Activated CD8-positive, alpha-beta memory T cell treated with anti-CD3 and anti-CD28 coated beads for 24 hours (primary cell): ENCODE results near the gene NYNRIN.

Experiments used
- DNase-seq: peaks from one replicate; pipeline ENCODE4 v3.0.0-alpha.2; 2020

The NYNRIN gene

DNA sequence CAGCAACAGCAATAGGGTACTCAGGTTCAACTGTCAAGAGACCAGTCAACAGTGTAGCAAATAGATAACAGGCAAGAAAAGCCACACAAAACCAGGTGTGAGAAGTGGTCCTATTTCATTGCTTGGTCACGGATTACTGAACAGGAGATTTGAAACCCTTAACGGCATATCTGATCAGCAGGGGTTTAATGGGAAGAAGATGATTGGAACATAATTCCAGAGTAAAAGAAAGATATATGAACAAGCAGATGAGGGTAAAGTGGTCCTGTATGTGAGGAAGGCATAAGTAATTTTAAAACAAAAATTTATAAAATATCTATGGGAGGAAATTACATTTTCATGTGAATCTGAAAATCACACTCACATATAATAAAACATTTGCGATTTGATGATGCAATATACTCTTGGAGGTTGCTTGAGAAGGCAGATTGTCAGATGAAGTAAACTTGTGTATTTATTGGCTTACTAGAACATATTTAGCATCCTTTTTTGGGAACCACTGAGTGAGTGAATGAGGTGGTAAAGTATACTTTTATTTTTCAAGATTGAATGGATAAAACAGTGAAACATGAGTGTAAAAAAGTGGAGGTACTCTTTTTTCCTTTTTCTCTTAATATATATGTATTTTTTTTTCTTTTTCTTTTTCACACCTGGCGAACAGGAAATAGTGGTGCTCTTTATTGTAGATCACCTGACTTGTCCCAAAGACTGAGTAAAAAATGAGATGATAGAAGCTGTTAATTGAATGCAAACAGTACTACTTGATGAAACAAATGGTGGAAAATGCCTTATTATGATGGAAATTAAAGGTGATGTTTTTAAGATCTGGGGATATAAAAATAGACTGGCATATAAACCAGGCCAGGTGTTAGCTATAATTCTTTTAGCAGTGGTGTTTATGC, 65.3 kb downstream of the NYNRIN start:
- DNase-seq, result no peak

DNA sequence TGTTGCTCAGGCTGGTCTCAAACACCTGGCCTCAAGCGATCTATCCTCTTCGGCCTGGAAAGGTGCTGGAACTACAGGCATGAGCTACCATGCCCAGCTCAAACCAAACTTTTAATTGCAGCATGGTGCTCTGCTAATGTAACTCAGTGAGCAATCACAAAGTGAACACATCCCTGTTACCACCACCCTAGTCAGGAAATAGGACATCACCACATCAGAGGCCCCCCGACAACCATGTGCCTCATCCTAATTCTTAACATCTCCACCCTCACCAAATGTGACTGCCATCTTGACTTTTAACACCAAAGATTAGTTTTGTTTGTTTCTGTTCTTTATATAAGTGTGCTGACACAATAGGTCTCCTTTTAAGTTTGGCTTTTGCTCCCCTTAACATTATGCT, 66.6 kb downstream of the NYNRIN start:
- no peak for DNase-seq

DNA sequence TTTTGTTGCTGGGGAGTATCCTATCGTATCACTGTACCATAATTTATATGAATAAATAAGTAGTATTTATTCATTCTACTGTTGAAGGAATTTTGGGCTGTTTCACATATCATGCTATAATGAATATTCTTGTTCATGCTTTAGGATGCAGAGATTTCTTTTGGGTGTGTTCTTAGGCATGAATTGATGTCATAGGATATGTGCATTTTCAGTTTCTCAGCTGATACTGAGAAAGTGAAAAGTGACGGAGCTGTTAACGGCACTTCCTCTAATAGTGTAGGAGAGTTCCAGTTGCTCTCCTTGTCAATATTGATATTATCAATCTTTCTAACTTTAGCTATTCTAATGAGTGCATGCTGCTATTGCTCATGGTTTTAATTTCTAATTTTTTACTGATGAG, 67.0 kb downstream of the NYNRIN start:
- DNase-seq, result no peak
